ENCODE measurements around the gene KRTAP5-11. TPM values are rescaled to one million over a fixed set of nuclear protein-coding genes. Genes with fewer than 3 reads are reported as not detected.

The KRTAP5-11 gene
- total and polyA plus RNA-seq, 2 of the 4 experiments (the other 2 are of a cell fraction), result not detected

GRCh38 chr11:71563406-71563805, 19.3 kb downstream of the KRTAP5-11 start:
- TF ChIP-seq NFE2L2 (IDR thresholded peaks at IDR 0.05; ENCODE audit: low read depth, low read length), result no peak
- TF ChIP-seq MAZ (IDR thresholded peaks at IDR 0.05; ENCODE audit: borderline replicate concordance, low read depth, low read length), result no peak
- no peak for TF ChIP-seq MXI1 (IDR thresholded peaks at IDR 0.05; ENCODE audit: borderline replicate concordance, low read depth, low read length)
- no peak for TF ChIP-seq FOS (IDR thresholded peaks at IDR 0.05; ENCODE audit: low read depth, low read length)
- no peak for TF ChIP-seq CHD1 (IDR thresholded peaks at IDR 0.05; ENCODE audit: low read depth, low read length)
- TF ChIP-seq CTCF (conservative IDR thresholded peaks at IDR 0.05; ENCODE audit: low read depth, low read length), result peak; percentile 40
- TF ChIP-seq CEBPB (IDR thresholded peaks at IDR 0.05; ENCODE audit: low read depth, low read length), result no peak
- no peak for TF ChIP-seq ELK1 (IDR thresholded peaks at IDR 0.05; ENCODE audit: borderline replicate concordance, low read depth, low read length)
- no peak for TF ChIP-seq RCOR1 (IDR thresholded peaks at IDR 0.05; ENCODE audit: insufficient replicate concordance, low read length)
- TF ChIP-seq RAD21 (IDR thresholded peaks at IDR 0.05; ENCODE audit: low read length), result peak; percentile 42
- TF ChIP-seq SMC3 (IDR thresholded peaks at IDR 0.05; ENCODE audit: low read depth, low read length), result no peak
- TF ChIP-seq, protein P1, sequence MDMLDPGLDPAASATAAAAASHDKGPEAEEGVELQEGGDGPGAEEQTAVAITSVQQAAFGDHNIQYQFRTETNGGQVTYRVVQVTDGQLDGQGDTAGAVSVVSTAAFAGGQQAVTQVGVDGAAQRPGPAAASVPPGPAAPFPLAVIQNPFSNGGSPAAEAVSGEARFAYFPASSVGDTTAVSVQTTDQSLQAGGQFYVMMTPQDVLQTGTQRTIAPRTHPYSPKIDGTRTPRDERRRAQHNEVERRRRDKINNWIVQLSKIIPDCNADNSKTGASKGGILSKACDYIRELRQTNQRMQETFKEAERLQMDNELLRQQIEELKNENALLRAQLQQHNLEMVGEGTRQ (IDR thresholded peaks at IDR 0.05; ENCODE audit: low read depth, low read length), result no peak
- TF ChIP-seq MAFK (IDR thresholded peaks at IDR 0.05; ENCODE audit: low read depth, low read length), result no peak
- no peak for TF ChIP-seq POLR2A (IDR thresholded peaks at IDR 0.05; ENCODE audit: low read depth, low read length)
- no peak for TF ChIP-seq RFX5 (IDR thresholded peaks at IDR 0.05; ENCODE audit: low read depth, low read length)
- no peak for TF ChIP-seq BHLHE40 (IDR thresholded peaks at IDR 0.05; ENCODE audit: low read depth, low read length)
- H3K4ac ChIP-seq (ENCODE audit: low read depth, low read length), result no peak overlapping the region
- no peak overlapping the region for H2BK5ac ChIP-seq (ENCODE audit: low read depth, low read length, poor library complexity, severe bottlenecking)
- POLR2A ChIA-PET (ENCODE audit: unreplicated experiment), result no interaction called here
- no peaks in the 10 kb centered on the region for H3K4me1 ChIP-seq (ENCODE audit: control insufficient read depth, insufficient read depth, low read length)
- H3K9me1 ChIP-seq (ENCODE audit: insufficient read depth, low read length), result no peaks in the 10 kb centered on the region
- no peak overlapping the region for H4K5ac ChIP-seq (ENCODE audit: low read depth, low read length)
- no peak overlapping the region for H4K91ac ChIP-seq (ENCODE audit: insufficient read depth, low read depth, low read length)
- H3K23ac ChIP-seq (ENCODE audit: low read depth, low read length), result no peak overlapping the region
- no peak overlapping the region for H3K4me2 ChIP-seq (ENCODE audit: low read depth, low read length)
- H3K14ac ChIP-seq (replicated peaks; ENCODE audit: low read depth, low read length), result no peak overlapping the region
- H2BK20ac ChIP-seq (ENCODE audit: low read depth, low read length), result no peak overlapping the region
- no peak overlapping the region for H2AFZ ChIP-seq (replicated peaks; ENCODE audit: low read length, poor library complexity)
- CTCF ChIA-PET, result interaction anchor here (0.7 to 0.8 kb wide), 2 partner anchors 8 to 9 kb away, joined by 3 to 4 read pairs; no protein-coding TSS in a partner anchor
- H4K20me1 ChIP-seq (ENCODE audit: insufficient read depth, low read length), result no peaks in the 10 kb centered on the region
- in situ Hi-C loops (cut with MboI; ENCODE audit: low sequenced_read_pairs) (no loop called here), dilution Hi-C loops (cut with HindIII; ENCODE audit: low sequenced_read_pairs, unreplicated experiment) (no loop called here), intact Hi-C loops (cut with micrococcal nuclease) (loop anchor here (1.0 kb wide), 1 partner anchor 37 kb away; no protein-coding TSS in a partner anchor)
- H3K79me1 ChIP-seq (ENCODE audit: low read depth in 1 of 2, low read length in 2 of 2), result no peaks in the 10 kb centered on the region
- 13% methylated on average over 7 of the region's 8 CpGs; no CpG with 5 or more reads in 1 of the 2 experiments for WGBS, 2 experiments (ENCODE audit: extremely low coverage in 2 of 2, insufficient read length in 1 of 2)
- no peak overlapping the region for H2BK120ac ChIP-seq (ENCODE audit: low read depth, low read length)
- peaks cover 12% of the 10 kb centered on the region for H3K27me3 ChIP-seq (ENCODE audit: control insufficient read depth, insufficient read depth, low read length)
- H3K4me3 ChIP-seq (ENCODE audit: insufficient read depth, low read depth, low read length), result no peak overlapping the region
- no peak overlapping the region for H2AK5ac ChIP-seq (ENCODE audit: low read depth, low read length)
- no peak overlapping the region for H4K8ac ChIP-seq (ENCODE audit: low read depth in 2 of 2, low read length in 2 of 2)
- no peak overlapping the region for H2BK15ac ChIP-seq (ENCODE audit: low read depth, low read length)
- no TSS peak for BruUV-seq (replicated peaks)
- peak; percentile 80 for ATAC-seq (ENCODE audit: low read depth)
- no peaks in the 10 kb centered on the region for H3K9me3 ChIP-seq (ENCODE audit: control insufficient read depth, insufficient read depth, low read length)
- no peak overlapping the region for H3K56ac ChIP-seq (ENCODE audit: extremely low read depth, insufficient read depth, low read length)
- no peak overlapping the region for H3K18ac ChIP-seq (ENCODE audit: low read depth, low read length)
- H3K9ac ChIP-seq (ENCODE audit: low read depth, low read length), result no peak overlapping the region
- peak; percentile 62 for DNase-seq
- no peaks in the 10 kb centered on the region for H3K36me3 ChIP-seq (ENCODE audit: control insufficient read depth, insufficient read depth, low read length)
- no peak overlapping the region for H3K27ac ChIP-seq (ENCODE audit: insufficient read depth, low read length)
- H2AK9ac ChIP-seq (replicated peaks; ENCODE audit: low read depth, low read length, poor library complexity), result no peak overlapping the region

Measured in IMR-90 (cell line).